ENCODE results near the gene WDR1. TPM values are rescaled to one million over a fixed set of nuclear protein-coding genes. Genes with fewer than 3 reads are reported as not detected.

WDR1 gene
- total RNA-seq, 1 experiment from 2014 or later, result 223 TPM

GRCh38 chr4:10131202-10131601, 14.6 kb upstream of the WDR1 start:
- ChIA-PET RAD21 (ENCODE audit: low non-redundant PET in 1 of 2, low total read pairs in 2 of 2, uncharacterized antibody in 2 of 2, unreplicated experiment in 2 of 2) (no interaction called here), POLR2A (no interaction called here), CTCF (no interaction called here)
- DNase-seq (ENCODE audit: low read depth, low spot score) (no peak), ATAC-seq (no peak)
- H3K36me3 ChIP-seq (ENCODE audit: control insufficient read depth in 1 of 2, insufficient read depth in 2 of 2, low read length in 2 of 2), result no peaks in the 10 kb centered on the region
- no peaks in the 10 kb centered on the region for H3K27me3 ChIP-seq (ENCODE audit: insufficient read depth, low read length)
- H3K9me2 ChIP-seq (ENCODE audit: insufficient read depth), result no peaks in the 10 kb centered on the region
- no peaks in the 10 kb centered on the region for H4K20me1 ChIP-seq (ENCODE audit: insufficient read depth)
- no peaks in the 10 kb centered on the region for H3K9me3 ChIP-seq (ENCODE audit: control insufficient read depth in 1 of 2, insufficient read depth in 1 of 2, low read depth in 1 of 2, low read length in 2 of 2)
- H3K9ac ChIP-seq (ENCODE audit: low read length), result no peak overlapping the region
- H3K27ac ChIP-seq (ENCODE audit: low read depth, low read length), result no peak overlapping the region
- no peak overlapping the region for H3K4me3 ChIP-seq (replicated peaks in 1 of 2; ENCODE audit: low read depth in 1 of 2, low read length in 2 of 2)
- no peak overlapping the region for H3K4me2 ChIP-seq (ENCODE audit: low read length)
- intact Hi-C loops (cut with micrococcal nuclease), result no loop called here
- H3K79me2 ChIP-seq (ENCODE audit: insufficient read depth, low read length), result no peaks in the 10 kb centered on the region
- H3K4me1 ChIP-seq (ENCODE audit: control insufficient read depth in 1 of 2, insufficient read depth in 2 of 2, low read length in 2 of 2), result peaks cover 0 to 7% of the 10 kb centered on the region in 2 experiments; a peak in 1 of 4 replicates
- no peak for TF ChIP-seq FOSL1 (IDR thresholded peaks at IDR 0.05; ENCODE audit: low read depth)
- no peak for TF ChIP-seq EGR1 (IDR thresholded peaks at IDR 0.05; ENCODE audit: low read depth)
- TF ChIP-seq ZNF274 (IDR thresholded peaks at IDR 0.05; ENCODE audit: low read depth, low read length), result no peak
- TF ChIP-seq YY1 (IDR thresholded peaks at IDR 0.05; ENCODE audit: extremely low read depth, insufficient replicate concordance, low read depth, low read length), result no peak
- TF ChIP-seq POLR2A (IDR thresholded peaks at IDR 0.05; ENCODE audit: borderline replicate concordance, extremely low read depth, insufficient read depth, insufficient read length), result no peak
- TF ChIP-seq CEBPB (IDR thresholded peaks at IDR 0.05; ENCODE audit: low read depth), result no peak
- TF ChIP-seq SP1 (IDR thresholded peaks at IDR 0.05; ENCODE audit: low read depth), result no peak
- TF ChIP-seq JUND (IDR thresholded peaks at IDR 0.05), result no peak
- no peak for TF ChIP-seq MAX (IDR thresholded peaks at IDR 0.05)
- TF ChIP-seq REST (IDR thresholded peaks at IDR 0.05; ENCODE audit: low read depth), result no peak
- no peak for TF ChIP-seq ELF1 (IDR thresholded peaks at IDR 0.05; ENCODE audit: borderline replicate concordance, low read depth)
- TF ChIP-seq EZH2phosphoT487 (IDR thresholded peaks at IDR 0.05; ENCODE audit: borderline replicate concordance), result no peak
- TF ChIP-seq TCF7L2 (IDR thresholded peaks at IDR 0.05; ENCODE audit: borderline replicate concordance, extremely low read depth, insufficient read depth, insufficient read length), result no peak
- no peak for TF ChIP-seq RAD21 (IDR thresholded peaks at IDR 0.05; ENCODE audit: low read depth)
- TF ChIP-seq POLR2AphosphoS5 (IDR thresholded peaks at IDR 0.05; ENCODE audit: low read depth, low read length), result no peak
- no TSS peak for BruUV-seq (replicated peaks)
- H2AFZ ChIP-seq (ENCODE audit: low read depth, low read length, poor library complexity, severe bottlenecking), result no peak overlapping the region
